BLaER1 treated with 17β-estradiol and CSF1 and Interleukin-3, amounts not matched to agents 10 nM and 100 nM (cell line): ENCODE data around the gene DICER1.

Experiments
- H3K27ac ChIP-seq, 11 experiments: shearing (Covaris generic); formaldehyde crosslinking; 2 replicates each; pipeline ENCODE4 v1.8.1; 2022
- H3K27me3 ChIP-seq, 11 experiments: shearing (Covaris generic); formaldehyde crosslinking; 2 replicates each; pipeline ENCODE4 v1.8.1; 2022
- H3K36me3 ChIP-seq, 11 experiments: shearing (Covaris generic); formaldehyde crosslinking; 2 replicates each; pipeline ENCODE4 v1.8.1; 2022
- H3K4me1 ChIP-seq, 10 experiments: shearing (Covaris generic); formaldehyde crosslinking; 2 replicates each; pipeline ENCODE4 v1.8.1; 2022
- H3K4me2 ChIP-seq, 11 experiments: shearing (Covaris generic); formaldehyde crosslinking; 2 replicates each; pipeline ENCODE4 v1.8.1; 2022
- H3K4me3 ChIP-seq, 10 experiments: shearing (Covaris generic); formaldehyde crosslinking; 2 replicates each; pipeline ENCODE4 v1.8.1; 2022
- H3K9ac ChIP-seq, 11 experiments: shearing (Covaris generic); formaldehyde crosslinking; 2 replicates each; pipeline ENCODE4 v1.8.1; 2022
- H3K9me3 ChIP-seq, 11 experiments: shearing (Covaris generic); formaldehyde crosslinking; replicated peaks in 1 of 11; 2 replicates each; pipeline ENCODE4 v1.8.1; 2022
- H4K20me1 ChIP-seq, 11 experiments: shearing (Covaris generic); formaldehyde crosslinking; 2 replicates each; pipeline ENCODE4 v1.8.1; 2022
- Cebpa-rat ChIP-seq, 11 experiments: shearing (Covaris generic); IDR thresholded peaks; 2 replicates each; pipeline ENCODE4 v1.8.1; 2022

DICER1 gene

GRCh38 chr14:95125221-95125620 lies 32.1 kb downstream of the DICER1 start:
- Histone ChIP-seq H3K9ac (no peak overlapping the region), H3K4me3 (no peak overlapping the region), H3K4me2 (no peak overlapping the region), H3K27me3 (no peaks in the 10 kb centered on the region), H3K9me3 (no peaks in the 10 kb centered on the region), H3K27ac (0 out of 22 replicates have a peak overlapping the region, but pooled peaks of 1 of the 11 experiments have one; percentile 8), H3K36me3 (peaks cover 74 to 95% (median 86%) of the 10 kb centered on the region in 11 experiments), H3K4me1 (peaks cover 0 to 30% (median 5%) of the 10 kb centered on the region in 10 experiments; a peak in 12 of 20 replicates), H4K20me1 (peaks cover 0 to 36% (median 0%) of the 10 kb centered on the region in 11 experiments; a peak in 5 of 22 replicates)
- no peak for TF ChIP-seq Cebpa-rat (IDR thresholded peaks at IDR 0.05)

GRCh38 chr14:95123891-95124579 lies 33.3 kb downstream of the DICER1 start:
- Histone ChIP-seq H3K4me2 (no peak overlapping the region), H4K20me1 (peaks cover 0 to 48% (median 0%) of the 10 kb centered on the region in 11 experiments; a peak in 6 of 22 replicates), H3K9ac (no peak overlapping the region), H3K4me3 (no peak overlapping the region), H3K27me3 (no peaks in the 10 kb centered on the region), H3K27ac (no peak overlapping the region), H3K36me3 (peaks cover 74 to 95% (median 84%) of the 10 kb centered on the region in 11 experiments), H3K4me1 (peaks cover 0 to 28% (median 4%) of the 10 kb centered on the region in 10 experiments; a peak in 9 of 20 replicates), H3K9me3 (no peaks in the 10 kb centered on the region)
- TF ChIP-seq Cebpa-rat (IDR thresholded peaks at IDR 0.05), result no peak

DNA sequence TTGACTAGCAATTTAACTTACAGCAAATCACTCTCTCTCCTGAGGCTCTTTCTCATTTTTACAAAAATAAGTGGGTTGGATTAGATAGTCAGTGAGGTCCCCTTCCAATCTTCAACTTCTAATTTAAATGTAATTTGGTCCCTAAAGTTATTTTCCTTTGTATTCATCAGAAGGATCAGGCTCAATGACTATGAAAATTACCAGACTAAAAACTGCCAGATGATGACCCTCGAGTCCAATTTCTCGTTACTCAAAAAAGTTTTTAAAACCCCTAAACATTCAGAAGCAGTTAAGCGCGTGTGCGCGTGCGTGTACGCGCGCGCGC lies 34.7 kb downstream of the DICER1 start:
- Histone ChIP-seq H3K27ac (no peak overlapping the region), H3K36me3 (peaks cover 78 to 97% (median 86%) of the 10 kb centered on the region in 11 experiments), H3K4me2 (no peak overlapping the region), H3K4me1 (peaks cover 0 to 18% (median 4%) of the 10 kb centered on the region in 10 experiments; a peak in 7 of 20 replicates), H3K9me3 (no peaks in the 10 kb centered on the region), H3K4me3 (no peak overlapping the region), H3K27me3 (no peaks in the 10 kb centered on the region), H4K20me1 (peaks cover 0 to 54% (median 4%) of the 10 kb centered on the region in 11 experiments; a peak in 7 of 22 replicates), H3K9ac (no peak overlapping the region)
- no peak for TF ChIP-seq Cebpa-rat (IDR thresholded peaks at IDR 0.05)

- Histone ChIP-seq H3K9ac (no peak overlapping the region), H3K27me3 (no peaks in the 10 kb centered on the region), H3K4me1 (peaks cover 0 to 13% (median 4%) of the 10 kb centered on the region in 10 experiments; a peak in 7 of 20 replicates), H3K36me3 (peaks cover 83 to 97% (median 90%) of the 10 kb centered on the region in 11 experiments), H3K27ac (no peak overlapping the region), H3K4me3 (no peak overlapping the region), H3K9me3 (no peaks in the 10 kb centered on the region), H4K20me1 (peaks cover 0 to 50% (median 4%) of the 10 kb centered on the region in 11 experiments; a peak in 7 of 22 replicates), H3K4me2 (no peak overlapping the region)
- TF ChIP-seq Cebpa-rat (IDR thresholded peaks at IDR 0.05), result no peak
Observed at GRCh38 chr14:95121911-95122620, 35.3 kb downstream of the DICER1 start.

GRCh38 chr14:95119336-95119735 lies 38.0 kb downstream of the DICER1 start:
- TF ChIP-seq Cebpa-rat (IDR thresholded peaks at IDR 0.05), result no peak
- 0 out of 20 replicates have a peak, but pooled peaks cover 0 to 5% (median 0%) of the 10 kb centered on the region in 10 experiments for H3K4me1 ChIP-seq
- no peak overlapping the region for H3K27ac ChIP-seq
- no peak overlapping the region for H3K4me3 ChIP-seq
- H3K36me3 ChIP-seq, result peaks cover 87 to 100% (median 97%) of the 10 kb centered on the region in 11 experiments
- H3K9ac ChIP-seq, result no peak overlapping the region
- peaks cover 0 to 50% (median 4%) of the 10 kb centered on the region in 11 experiments; a peak in 6 of 22 replicates for H4K20me1 ChIP-seq
- no peaks in the 10 kb centered on the region for H3K27me3 ChIP-seq
- no peak overlapping the region for H3K4me2 ChIP-seq
- no peaks in the 10 kb centered on the region for H3K9me3 ChIP-seq

GRCh38 chr14:95117937-95118721 lies 39.2 kb downstream of the DICER1 start:
- H3K36me3 ChIP-seq, result peaks cover 87 to 100% (median 97%) of the 10 kb centered on the region in 11 experiments
- 0 out of 20 replicates have a peak, but pooled peaks cover 0 to 6% (median 0%) of the 10 kb centered on the region in 10 experiments for H3K4me1 ChIP-seq
- H3K4me2 ChIP-seq, result no peak overlapping the region
- peaks cover 0 to 62% (median 8%) of the 10 kb centered on the region in 11 experiments; a peak in 9 of 22 replicates for H4K20me1 ChIP-seq
- TF ChIP-seq Cebpa-rat (IDR thresholded peaks at IDR 0.05), result no peak
- no peaks in the 10 kb centered on the region for H3K9me3 ChIP-seq
- no peaks in the 10 kb centered on the region for H3K27me3 ChIP-seq
- H3K9ac ChIP-seq, result no peak overlapping the region
- no peak overlapping the region for H3K4me3 ChIP-seq
- no peak overlapping the region for H3K27ac ChIP-seq

GRCh38 chr14:95113476-95113875 lies 43.9 kb downstream of the DICER1 start:
- no peaks in the 10 kb centered on the region for H3K27me3 ChIP-seq
- 0 out of 20 replicates have a peak, but pooled peaks cover 0 to 6% (median 0%) of the 10 kb centered on the region in 10 experiments for H3K4me1 ChIP-seq
- H3K4me2 ChIP-seq, result no peak overlapping the region
- no peaks in the 10 kb centered on the region for H3K9me3 ChIP-seq
- H4K20me1 ChIP-seq, result peaks cover 0 to 50% (median 5%) of the 10 kb centered on the region in 11 experiments; a peak in 8 of 22 replicates
- H3K36me3 ChIP-seq, result peaks cover 93 to 100% (median 98%) of the 10 kb centered on the region in 11 experiments
- H3K9ac ChIP-seq, result no peak overlapping the region
- H3K4me3 ChIP-seq, result no peak overlapping the region
- TF ChIP-seq Cebpa-rat (IDR thresholded peaks at IDR 0.05), result no peak
- H3K27ac ChIP-seq, result no peak overlapping the region

DNA sequence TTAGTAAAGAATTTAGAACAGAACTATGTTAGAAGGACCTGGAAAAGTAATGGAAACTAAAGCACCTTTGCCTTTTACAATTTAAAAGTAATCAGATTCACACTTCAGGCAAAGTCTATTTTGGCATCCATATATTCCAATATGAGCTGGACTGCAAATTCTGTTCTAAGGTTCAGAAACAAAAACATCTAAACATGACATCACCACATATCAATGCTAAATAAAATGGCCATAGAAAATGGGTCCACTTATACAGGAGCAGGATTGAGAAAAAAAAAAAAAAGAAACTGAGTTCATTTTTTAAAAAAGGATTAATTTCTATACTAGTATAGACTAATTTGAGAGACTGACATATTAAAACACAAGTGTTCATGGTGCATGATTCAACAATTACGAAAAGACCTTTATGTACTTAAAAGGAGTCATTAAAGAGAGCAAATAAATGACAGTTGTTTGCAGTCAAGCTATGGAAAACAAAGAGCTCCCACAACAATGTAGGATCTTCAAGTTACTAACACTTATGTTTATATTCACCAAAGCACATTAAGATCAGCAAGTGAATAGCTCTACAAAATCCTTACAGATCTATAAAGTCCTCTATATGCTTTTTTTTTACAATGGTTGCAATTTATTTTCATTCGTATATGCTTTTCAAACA lies 45.7 kb downstream of the DICER1 start:
- no peak for TF ChIP-seq Cebpa-rat (IDR thresholded peaks at IDR 0.05)

More for the DNA sequence above, 45.7 kb downstream of the DICER1 start:
- Histone ChIP-seq H4K20me1 (peaks cover 0 to 45% (median 5%) of the 10 kb centered on the region in 11 experiments; a peak in 8 of 22 replicates), H3K4me2 (no peak overlapping the region), H3K9ac (no peak overlapping the region), H3K36me3 (peaks cover 92 to 100% (median 98%) of the 10 kb centered on the region in 11 experiments), H3K27ac (no peak overlapping the region), H3K4me3 (no peak overlapping the region), H3K27me3 (no peaks in the 10 kb centered on the region), H3K4me1 (0 out of 20 replicates have a peak, but pooled peaks cover 0 to 6% (median 0%) of the 10 kb centered on the region in 10 experiments), H3K9me3 (no peaks in the 10 kb centered on the region; a peak in 1 of 22 replicates)
